Stimulated activated CD8-positive, alpha-beta memory T cell treated with anti-CD3 and anti-CD28 coated beads, Interleukin-7, amount 100 ng/mL, for 1 hour (primary cell): ENCODE measurements around the gene WIPI1.

ENCODE experiments used
- DNase-seq, 2 donors: peaks; one replicate each; pipeline ENCODE4 v3.0.0-alpha.2; 2020; ENCODE audit warnings: low read depth in 2 of 2

The WIPI1 gene

DNA sequence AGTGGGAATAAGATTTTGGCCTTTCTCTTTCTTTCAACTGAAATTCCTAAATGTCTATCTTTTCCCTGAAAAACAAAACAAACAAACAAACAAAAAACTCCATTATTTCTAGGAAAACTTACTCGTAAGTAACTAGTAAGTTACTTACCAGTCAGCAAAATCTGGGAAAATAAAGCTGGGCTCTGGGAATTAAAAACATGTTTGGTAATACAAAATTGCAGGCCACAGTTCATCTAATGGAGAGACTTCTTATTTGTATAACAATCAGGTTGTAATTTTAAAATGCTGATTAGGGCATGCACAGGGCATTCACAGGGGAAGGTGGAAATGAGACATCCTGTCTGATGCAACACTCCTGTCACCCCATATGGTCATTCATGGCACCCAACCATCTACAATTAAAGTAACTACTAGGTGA is 3.8 kb upstream of the WIPI1 start:
- DNase-seq: no peak

DNA sequence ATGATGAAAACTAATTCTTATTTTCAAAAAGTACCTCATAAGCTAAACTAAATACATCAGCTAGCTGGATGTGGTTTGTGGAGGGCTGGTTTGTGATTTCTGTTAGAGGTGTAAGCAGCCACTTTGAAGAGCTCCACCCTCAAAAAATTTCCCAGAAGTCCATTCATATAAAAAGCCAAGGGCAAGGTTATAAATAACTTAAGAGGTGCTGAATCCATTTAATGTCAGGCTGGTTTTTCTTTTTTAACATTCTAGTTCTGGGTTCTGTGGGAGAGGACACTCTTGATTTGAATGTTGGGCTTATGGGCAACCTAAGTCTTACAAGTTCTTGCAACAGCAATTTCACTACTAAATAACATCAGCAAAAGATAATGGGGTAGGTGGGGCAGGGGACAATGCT is 3.4 kb upstream of the WIPI1 start:
- no peak for DNase-seq

DNA sequence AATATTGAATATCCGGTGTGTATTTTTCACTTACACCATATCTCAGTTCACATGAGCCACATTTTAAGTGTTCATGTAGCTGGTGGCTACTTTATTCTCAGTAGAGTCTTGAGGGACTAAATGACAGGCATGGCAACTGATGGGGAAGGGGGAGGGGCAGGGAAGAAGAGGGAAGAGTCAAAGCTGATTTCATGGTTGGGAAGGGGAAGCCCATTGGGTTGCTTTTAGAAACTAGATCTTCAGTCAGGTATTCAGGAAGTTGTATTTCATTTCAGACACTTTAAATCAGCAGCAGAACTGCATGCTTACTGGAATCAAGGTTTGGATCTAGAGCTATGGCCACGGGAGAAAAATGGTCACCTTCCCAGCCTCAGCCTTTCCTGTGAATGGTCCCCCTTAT is 2.9 kb upstream of the WIPI1 start:
- DNase-seq: no peak

DNA sequence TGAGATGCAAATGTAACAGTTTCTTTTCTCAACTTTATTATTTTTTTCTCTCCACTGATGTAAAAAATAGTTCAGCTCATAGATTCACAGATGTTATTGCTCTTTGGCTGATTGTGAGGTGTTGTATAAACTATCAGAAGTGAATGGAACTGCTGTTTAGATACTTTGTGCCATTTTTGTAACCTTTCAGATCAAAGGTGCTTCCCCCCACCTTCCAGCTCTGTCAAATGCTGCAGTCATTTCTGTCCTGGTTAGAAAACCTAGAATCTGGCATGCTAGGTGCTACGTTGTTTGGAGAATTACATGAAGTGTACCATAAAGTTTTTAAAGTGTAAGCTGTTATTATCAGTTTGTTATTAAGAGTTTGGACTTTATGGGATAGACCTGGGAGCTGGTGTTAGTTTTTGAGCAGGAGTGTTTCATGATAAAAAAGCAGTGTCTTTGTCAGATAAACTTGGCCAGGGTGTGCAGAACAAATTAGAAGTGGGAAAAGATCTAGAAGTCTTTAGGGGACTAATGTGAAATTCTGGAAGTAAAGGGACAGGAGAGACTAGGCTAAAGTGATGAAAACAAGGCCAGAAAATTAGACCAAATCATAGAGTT is 1.8 kb upstream of the WIPI1 start:
- no peak for DNase-seq

DNA sequence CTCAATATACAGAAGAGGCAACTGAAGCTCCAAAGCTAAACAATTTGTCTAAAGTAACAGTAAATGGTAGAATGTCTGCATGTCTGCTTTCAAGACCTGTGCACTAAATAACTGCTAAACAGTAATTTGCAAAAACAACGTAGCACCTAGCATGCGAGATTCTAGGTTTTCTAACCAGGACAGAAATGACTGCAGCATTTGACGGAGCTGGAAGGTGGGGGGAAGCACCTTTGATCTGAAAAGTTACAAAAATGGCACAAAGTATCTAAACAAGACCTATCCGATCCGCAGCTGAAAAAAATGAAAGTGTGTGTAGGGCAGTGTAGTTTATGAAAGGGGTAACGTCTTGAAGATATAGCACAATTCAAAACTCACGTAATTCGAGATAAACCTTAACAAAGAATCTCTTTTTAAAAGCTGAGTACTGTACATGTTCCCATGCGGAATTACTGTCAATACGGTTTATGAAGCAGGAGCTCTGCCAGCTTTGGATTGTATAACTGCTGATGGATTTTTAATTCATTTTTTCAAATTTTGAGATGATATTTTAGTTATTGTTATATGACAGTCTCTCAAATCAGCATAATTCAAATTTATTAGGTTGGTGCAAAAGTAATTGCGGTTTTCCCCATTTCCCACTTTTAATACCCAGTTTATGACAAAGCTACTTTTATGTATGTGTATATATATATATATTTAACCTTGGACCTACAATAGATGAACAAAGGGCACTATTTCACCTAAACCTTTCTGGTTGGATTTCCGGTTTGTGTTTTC is 1.2 kb upstream of the WIPI1 start:
- no peak for DNase-seq

DNA sequence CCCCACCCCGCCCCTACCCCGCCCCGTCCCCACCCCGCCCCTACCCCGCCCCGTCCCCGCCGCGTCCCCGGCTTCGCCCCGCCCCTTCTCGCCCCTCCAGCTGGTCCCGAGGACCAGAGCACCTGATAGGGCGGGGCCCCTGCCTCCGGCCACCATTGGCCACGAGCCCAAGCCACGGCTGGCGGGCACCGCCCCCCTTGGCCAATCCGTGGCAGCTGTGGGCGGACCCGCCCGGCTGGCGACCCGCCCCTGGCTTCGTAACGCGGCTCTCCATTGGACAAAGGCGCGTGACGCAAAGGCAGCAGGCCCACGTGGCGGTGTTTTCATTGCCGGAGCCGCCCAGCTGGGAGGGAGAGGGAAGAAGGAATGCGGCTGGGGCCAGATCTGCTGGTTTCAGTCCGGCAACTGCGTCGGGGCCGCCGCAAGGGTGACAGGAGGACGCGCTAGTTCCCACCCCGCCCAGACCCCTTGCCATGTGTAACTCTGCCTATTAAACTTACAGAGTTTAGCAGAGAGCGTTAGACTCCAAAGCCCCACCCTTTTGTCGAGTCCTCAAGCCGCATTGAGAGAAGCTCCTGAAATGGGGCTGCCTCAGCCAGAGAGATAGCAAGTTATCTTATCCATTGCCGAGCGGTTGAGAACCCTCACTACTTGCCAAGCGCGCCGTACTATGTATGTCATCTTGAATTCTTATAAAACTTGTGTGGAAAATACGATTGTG is 403 bp upstream of the WIPI1 start:
- DNase-seq: peak; percentile 95 to 97

DNA sequence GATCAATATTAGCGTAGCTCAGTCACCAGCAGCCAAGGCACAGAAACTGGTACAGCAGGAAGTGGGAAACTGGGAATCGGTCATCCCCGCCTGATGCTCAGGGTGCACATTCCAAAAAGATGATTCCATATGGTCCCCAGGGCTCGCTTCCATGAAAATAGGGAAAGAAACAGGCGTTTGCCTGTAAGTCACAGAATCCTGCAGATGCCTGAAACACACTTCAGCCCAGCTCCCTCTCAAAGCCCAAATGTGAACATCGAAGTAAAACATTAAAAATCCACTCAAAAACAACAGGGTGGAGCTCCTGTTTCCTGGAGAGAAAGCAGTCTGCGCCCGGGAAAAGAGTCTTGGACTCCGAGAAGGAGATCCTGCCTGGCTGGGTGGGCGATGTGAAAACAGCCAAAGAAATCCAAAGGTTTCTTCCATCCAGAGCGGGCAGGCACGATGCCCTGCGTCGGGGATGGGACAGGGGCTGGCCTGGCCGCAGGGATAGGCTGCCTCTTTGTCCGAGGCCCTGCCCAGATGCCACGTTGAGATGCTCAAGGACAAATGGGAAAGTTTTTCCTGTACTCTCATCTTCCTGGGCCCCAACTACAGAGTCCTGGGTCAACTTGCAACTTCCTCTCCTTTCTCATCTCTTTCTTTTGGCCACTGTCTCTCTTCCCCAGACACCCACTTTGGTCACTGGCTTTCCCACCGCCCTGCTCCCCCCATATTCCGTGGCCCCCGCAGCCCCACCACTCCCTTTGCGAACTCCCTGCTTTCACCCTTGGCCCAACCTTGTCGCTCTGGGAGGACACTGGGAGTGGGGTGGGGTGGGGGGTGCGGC is 743 bp downstream of the WIPI1 start:
- DNase-seq: no peak

DNA sequence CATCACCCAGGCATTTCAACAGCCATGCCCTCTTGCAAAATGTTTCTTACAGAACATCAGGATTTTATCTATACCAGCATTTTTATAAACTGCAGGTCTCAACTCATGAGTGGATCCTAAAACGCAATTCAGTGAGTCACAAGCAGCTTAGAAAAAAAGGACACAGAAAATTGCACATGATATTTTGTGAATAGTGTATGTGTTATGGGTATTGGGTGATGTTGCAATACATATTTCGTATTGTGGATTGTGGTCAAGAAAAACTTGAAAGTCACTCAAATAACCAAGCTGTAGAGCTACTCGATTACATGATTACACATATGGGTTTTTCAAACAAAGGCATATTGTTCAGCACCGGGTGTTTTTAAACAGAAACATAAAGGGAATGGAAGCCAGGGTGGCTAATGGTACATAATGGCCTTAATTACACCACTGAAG is 1.4 kb downstream of the WIPI1 start:
- no peak for DNase-seq

DNA sequence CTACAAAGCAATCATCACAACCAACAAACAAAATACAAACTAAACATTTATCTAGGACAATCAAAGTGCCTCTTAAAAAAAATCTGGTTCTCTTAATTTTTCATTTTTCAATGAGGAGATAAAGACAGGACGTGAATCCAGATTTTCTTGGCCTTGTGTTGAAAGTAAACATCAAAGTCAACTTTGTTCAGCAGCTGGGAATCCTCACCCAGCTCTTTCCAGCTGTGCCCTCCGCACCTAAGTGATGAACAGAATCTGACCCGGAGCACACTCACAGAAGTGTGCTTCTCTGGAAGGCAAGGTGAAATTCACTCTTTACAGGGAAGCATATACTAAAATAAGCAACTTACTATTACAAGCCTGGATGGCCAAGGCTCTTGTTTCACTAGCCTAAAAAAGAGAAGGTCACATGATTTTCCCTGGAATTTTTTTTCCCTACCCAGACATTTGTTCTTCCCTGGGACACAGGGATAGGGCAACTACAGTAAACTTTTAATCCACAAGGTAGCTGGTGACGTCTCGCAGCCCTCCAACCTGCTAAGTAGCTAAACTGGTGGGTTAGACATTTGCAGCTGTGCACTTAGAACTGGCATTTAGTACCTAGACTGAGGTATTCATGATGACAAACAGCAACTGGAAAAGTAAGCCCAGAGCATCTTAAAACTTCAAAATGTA is 3.2 kb downstream of the WIPI1 start:
- no peak for DNase-seq

DNA sequence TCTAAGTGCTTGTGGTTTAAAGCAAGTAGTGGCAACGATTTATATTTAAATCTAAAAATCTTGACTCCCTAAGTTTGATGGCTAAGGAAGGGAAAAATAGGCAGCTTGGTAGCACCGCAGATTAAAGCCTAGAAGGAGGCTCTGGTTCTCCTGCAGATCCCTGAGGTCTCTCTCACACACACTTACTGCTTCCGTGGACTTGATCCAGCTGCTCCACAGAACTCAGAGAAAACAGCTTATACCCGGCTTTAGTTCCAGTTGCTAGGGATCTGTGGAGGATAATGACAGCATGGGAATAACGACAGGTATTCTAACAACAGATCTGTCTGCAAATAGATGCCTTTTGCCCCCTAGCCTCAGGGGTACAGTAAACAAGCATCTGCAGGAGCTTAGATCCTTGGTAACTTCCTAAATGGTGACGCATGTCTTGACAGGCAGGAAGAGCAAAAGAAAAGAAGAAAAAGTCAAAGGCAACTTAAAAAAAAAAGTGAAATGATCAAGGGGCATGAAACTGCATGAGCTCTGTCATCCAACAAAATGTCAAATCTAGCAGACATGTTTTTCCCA is 4.5 kb downstream of the WIPI1 start:
- DNase-seq: no peak

DNA sequence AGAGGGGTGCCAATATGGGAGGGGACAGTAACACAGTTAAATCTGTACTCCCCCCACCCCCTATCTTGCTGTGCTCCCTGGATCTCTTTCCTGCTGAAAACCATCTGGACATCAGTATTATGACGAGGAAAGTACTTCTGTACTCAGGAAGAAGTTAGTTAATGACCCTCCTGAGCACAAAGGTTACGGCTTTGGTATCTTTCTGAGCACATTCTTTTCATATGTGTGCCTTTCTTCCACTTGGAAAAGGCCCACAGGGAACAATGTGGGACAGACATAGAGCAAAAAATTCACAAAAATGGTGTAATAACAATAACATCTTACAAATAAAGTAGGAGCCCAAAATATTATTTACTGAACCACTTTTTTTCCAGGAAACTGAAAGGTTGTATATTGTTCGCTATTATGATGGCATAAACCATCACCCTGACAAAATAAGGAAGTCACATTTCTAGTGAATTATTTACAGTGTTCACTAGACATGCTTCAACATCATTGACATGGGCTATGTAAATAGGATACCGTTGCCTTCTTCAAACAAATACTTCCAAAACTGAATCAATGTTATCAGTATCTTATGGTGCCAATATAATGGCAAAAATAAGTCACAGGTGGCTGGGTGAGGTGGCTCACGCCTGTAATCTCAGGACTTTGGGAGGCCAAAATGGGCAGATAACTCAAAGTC is 5.5 kb downstream of the WIPI1 start:
- no peak for DNase-seq

DNA sequence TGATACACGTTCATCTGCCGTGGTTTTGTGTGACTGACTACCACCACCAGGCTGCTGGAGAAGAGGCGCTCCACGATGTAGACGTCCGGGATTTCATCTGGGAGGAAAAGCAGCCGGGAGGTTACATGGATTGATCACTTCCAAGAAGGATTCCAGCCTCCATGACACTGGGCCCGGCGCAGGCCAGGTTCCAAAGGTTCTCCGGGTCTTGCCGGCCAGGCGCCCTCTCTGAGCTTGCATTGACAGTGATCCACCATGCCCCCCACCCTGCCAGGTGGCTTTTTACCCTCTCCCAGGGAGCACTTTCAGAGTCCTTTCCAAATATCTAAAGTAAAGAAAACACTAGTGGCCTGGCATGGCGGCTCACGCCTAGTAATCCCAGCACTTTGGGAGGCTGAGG is 6.5 kb downstream of the WIPI1 start:
- no peak for DNase-seq

DNA sequence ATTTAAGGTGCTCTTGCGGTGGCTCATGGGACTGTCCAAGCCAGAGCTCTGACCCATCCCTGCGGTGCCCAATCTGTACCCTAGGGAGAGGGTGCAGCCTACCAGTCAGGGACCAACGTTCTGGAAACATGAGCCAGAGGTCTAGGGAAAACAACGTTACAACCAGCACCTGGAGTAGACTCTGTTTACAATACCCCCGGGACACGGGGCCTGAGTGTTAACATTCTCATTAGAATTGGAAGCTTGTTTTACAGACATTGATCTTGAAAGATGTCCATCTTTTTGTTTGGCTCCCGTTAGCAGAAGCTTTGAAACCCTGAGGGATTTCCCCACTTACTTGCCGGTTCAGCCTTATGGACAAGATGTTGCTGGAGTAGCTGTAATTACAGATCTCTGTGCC is 6.9 kb downstream of the WIPI1 start:
- DNase-seq: no peak

DNA sequence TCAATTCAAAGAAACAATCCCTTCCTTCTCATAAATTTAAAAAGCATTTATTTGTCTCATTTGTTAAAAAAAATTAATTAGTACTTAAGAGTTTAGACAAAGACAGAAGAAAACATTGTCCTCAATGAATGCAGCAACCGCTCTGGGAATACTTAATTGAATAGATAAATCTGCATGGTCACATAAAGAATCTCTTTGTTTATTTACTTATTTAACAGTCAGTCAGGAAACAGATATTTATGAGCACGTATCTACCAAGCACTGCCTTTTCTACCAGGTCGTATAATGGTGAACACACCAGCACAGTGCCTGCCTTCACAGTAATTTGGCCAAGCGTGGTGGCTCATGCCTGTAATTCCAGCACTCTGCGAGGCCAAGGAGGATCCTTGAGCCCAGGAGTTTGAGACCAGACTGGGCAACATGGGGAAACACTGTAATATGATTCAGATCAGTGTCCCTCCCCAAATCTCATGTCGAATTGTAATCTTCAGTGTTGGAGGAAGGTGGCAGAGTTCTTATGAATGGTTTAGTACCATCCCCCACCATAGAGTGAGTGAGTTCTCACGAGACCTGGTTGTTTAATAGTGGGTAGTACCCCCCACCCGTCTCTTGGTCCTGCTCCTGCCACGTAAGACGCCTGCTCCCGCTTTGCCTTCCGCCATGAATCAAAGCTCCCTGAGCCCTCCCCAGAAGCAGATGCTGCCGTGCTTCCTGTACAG is 8.1 kb downstream of the WIPI1 start:
- DNase-seq: no peak

DNA sequence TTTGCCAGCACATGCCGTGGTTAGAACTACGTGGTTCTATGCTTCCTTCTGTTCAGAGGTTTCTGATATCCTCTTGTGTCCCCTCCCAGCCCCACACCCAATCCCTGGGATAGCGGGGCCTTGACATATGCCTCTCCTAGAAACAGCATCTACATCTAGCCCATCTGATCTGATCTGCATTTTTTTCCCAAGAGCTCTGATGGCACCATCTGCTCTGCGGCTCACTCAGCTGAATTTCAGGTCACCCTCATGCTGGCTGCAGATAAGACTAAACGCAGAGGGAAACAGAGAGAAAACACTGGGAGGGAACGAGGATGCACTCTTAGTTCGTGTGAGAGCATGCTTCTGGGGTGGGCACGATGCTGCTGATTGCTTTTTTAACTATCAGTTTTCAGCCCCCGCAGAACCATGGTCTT is 10.7 kb downstream of the WIPI1 start:
- no peak for DNase-seq

DNA sequence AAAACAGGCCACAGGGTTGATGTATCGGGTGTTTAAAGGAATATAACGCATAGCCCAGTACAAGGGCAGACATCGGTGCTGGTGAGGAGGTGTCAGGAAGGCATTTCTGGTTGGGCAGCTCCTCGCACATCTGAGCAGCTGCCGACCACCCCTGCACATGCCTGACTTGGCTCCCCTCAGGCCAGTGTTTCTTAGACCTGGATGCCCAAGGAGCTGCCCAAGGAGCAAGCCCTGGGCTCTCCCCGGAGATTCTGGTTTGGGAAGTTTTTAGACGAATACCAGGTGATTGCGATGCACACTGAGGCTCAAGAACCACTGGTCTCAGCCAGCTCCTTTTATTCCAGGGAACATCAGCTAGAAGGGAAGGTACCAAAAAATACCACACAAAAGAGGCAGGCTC is 11.6 kb downstream of the WIPI1 start:
- no peak for DNase-seq

DNA sequence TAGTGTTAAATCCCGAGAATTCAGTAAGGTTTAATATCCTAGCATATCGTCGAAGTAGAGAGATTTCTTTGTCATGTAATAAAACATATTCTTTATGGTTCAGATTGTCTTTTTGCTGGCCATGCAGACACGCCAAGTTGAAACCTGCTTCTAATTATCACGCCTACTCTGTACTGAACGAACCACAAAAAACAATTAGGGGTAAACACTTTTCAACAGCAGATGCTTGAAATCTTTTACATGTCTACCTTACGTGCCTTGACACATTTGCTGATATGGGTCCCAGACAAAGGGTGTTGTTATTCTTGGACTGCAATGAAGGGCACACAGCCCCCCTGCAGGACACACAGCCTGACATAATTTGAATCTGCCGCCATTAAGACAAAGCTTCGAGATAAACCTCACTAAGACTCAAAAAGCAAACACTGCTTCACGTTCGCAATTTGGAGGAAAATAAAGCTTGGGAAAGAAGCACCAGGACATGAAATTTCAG is 13.3 kb downstream of the WIPI1 start:
- no peak for DNase-seq

DNA sequence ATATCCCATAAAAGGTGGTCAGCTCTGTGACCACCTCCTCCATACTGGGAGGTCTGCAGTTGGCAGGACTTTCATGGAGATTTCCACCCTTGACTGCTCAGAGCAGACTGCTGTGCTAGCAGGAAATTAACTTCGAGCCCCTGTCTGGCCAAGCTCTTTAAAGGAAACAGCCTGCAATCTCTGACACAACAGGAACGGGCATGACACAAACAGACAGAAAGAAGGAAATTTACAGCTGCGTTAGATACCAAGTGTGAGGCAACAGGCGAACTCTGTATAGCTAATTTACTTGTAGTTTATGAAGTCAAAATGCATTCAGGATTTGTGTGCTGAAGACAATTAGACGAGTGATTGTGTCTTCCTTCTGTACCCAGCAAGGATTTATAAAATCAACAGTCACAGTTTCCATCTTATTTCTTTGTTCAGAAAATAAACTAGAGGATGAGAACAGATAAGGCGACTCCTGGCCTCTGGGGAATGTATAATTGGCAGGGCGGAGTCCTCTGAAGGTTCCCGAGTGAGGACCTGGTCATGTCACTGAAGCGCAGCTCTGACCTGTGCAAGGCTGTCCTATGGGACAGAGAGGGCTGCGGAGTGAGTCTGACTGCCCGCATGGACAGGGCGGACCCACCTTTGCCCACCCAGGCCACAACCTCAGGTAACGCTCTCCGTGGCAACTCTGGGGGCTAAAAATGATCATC is 16.1 kb downstream of the WIPI1 start:
- DNase-seq: no peak

DNA sequence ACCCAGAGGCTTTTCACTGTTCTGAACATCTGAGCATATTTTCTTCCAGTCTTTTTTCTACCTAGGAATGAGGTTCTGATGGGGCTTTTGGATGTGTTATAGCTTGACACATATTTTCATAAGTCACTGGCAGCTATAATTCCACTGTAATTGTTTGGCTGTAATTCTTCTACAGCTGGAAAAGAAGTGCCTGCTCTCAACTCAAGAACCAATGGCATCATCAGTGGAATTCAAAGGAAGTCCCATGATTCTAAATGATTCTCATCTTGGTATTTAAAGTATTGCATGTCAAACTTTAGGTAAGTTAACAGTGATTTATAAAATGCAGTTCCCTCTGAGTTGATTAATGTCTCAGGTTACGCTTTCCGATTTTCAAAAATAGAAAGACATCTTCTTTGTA is 16.8 kb downstream of the WIPI1 start:
- no peak for DNase-seq
